Measurements from ENCODE around the gene STAB1. TPM values are rescaled to one million over a fixed set of nuclear protein-coding genes. Genes with fewer than 3 reads are reported as not detected.

STAB1 gene
- total and polyA plus RNA-seq, 2 of the 13 experiments (the other 11 are each of a cell fraction or from before 2014, with no cell fraction given), result 0.09 to 0.34 TPM

DNA sequence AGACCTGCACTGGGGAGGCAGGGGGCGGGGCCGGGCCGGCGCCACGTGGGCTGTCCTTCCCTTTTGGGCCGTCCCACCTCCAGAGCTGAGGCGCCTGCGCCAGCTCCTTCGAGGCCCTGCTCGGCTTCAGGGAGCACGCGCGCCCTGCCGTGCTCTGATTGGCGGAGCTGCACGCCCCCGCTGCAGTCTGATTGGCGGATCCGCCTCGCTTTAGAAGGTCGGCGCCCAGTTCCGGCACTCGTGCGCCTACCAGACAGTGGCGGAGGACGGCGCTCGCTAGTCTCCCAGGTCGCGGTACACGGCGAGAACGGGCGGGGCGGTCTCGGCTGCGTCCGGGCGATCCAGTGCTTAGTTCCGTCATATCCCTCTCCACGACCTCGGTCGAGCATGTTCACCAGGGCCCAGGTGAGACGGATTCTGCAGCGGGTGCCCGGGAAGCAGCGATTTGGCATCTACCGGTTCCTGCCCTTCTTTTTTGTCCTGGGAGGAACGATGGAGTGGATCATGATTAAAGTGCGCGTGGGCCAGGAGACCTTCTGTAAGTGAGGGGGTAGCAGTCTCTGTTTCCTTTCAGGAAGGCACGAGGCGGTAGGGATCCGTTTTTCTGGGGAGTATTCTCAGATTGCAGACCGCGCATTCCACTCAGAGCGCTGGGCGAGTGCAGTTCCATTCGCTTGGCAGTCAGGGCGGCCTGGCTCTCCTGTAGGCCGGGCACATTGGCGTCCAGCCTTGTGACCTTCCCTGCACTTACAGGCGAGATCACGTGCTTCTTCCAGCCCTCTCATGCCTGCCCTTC, 41.4 kb downstream of the STAB1 start, which contains the start of gene UQCC5 (continued):
- TF ChIP-seq CENPT (CRISPR knock-in tag; IDR thresholded peaks at IDR 0.05; ENCODE audit: low read depth) (peak; percentile 57; the same call in 1 of the 2 replicates), CHCHD3 (CRISPR knock-in tag; IDR thresholded peaks at IDR 0.05) (0 out of 2 replicates have a peak, but pooled peaks have one; percentile 34), ZNF180 (CRISPR knock-in tag; IDR thresholded peaks at IDR 0.05; ENCODE audit: borderline replicate concordance, low read depth) (no peak), ZNF337 (CRISPR knock-in tag; IDR thresholded peaks at IDR 0.05; ENCODE audit: borderline replicate concordance, low read depth) (0 out of 2 replicates have a peak, but pooled peaks have one; percentile 38), NR2F1 (CRISPR knock-in tag; IDR thresholded peaks at IDR 0.05) (no peak), ZSCAN22 (CRISPR knock-in tag; IDR thresholded peaks at IDR 0.05) (no peak), NR2C2 (CRISPR knock-in tag; IDR thresholded peaks at IDR 0.05; ENCODE audit: borderline replicate concordance) (peak; percentile 80), ZNF776 (CRISPR knock-in tag; IDR thresholded peaks at IDR 0.05) (peak; percentile 73; the same call in 1 of the 2 replicates), SRY (CRISPR knock-in tag; IDR thresholded peaks at IDR 0.05) (0 out of 2 replicates have a peak, but pooled peaks have one; percentile 19), RBM22 (optimal IDR thresholded peaks at IDR 0.05; ENCODE audit: low read length) (no peak), PHF21A (CRISPR knock-in tag; IDR thresholded peaks at IDR 0.05) (no peak; the same call in 1 of the 2 replicates)
- TF ChIP-seq, protein P1, sequence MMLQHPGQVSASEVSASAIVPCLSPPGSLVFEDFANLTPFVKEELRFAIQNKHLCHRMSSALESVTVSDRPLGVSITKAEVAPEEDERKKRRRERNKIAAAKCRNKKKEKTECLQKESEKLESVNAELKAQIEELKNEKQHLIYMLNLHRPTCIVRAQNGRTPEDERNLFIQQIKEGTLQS (CRISPR knock-in tag; IDR thresholded peaks at IDR 0.05), result no peak; the same call in 1 of the 2 replicates
- TF ChIP-seq, protein P2, sequence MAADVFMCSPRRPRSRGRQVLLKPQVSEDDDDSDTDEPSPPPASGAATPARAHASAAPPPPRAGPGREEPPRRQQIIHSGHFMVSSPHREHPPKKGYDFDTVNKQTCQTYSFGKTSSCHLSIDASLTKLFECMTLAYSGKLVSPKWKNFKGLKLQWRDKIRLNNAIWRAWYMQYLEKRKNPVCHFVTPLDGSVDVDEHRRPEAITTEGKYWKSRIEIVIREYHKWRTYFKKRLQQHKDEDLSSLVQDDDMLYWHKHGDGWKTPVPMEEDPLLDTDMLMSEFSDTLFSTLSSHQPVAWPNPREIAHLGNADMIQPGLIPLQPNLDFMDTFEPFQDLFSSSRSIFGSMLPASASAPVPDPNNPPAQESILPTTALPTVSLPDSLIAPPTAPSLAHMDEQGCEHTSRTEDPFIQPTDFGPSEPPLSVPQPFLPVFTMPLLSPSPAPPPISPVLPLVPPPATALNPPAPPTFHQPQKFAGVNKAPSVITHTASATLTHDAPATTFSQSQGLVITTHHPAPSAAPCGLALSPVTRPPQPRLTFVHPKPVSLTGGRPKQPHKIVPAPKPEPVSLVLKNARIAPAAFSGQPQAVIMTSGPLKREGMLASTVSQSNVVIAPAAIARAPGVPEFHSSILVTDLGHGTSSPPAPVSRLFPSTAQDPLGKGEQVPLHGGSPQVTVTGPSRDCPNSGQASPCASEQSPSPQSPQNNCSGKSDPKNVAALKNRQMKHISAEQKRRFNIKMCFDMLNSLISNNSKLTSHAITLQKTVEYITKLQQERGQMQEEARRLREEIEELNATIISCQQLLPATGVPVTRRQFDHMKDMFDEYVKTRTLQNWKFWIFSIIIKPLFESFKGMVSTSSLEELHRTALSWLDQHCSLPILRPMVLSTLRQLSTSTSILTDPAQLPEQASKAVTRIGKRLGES (CRISPR knock-in tag; IDR thresholded peaks at IDR 0.05; ENCODE audit: borderline replicate concordance), result no peak; the same call in 1 of the 2 replicates

All from HepG2 (cell line).